NCI-H82 treated with DMSO at 0.1 percent for 48 hours (cell line): ENCODE results near the gene PSMD14.

Experiments used
- DNase-seq: peaks from one replicate; lab custom pipeline; 2025; ENCODE audit not compliant: unreplicated experiment; lab: John Stamatoyannopoulos, UW

The PSMD14 gene

GRCh38 chr2:161438598-161438997, 130.4 kb downstream of the PSMD14 start:
- DNase-seq, result no peak

- no peak for DNase-seq
These were observed 136.9 kb downstream of the PSMD14 start for GRCh38 chr2:161445097-161445496.

GRCh38 chr2:161448431-161448830, 140.2 kb downstream of the PSMD14 start:
- DNase-seq, result no peak
